Endometrium (tissue), 2 donors: ENCODE data around the gene ABCA13.

Experiments
- FAIRE-seq: peaks from 2 replicates; lab custom pipeline; 2012; peaks lifted over from hg19 to GRCh38; lab: Jason Lieb, UNC
- donor health status: control.
- donor health status: control.

ABCA13 gene

GRCh38 chr7:48637382-48637781, 466.1 kb downstream of the ABCA13 start:
- no peak for FAIRE-seq

- no peak for FAIRE-seq
These were observed 466.8 kb downstream of the ABCA13 start for GRCh38 chr7:48638041-48638440.

- FAIRE-seq = no peak
These were observed 472.3 kb downstream of the ABCA13 start for GRCh38 chr7:48643431-48644013.

- no peak for FAIRE-seq
These were observed 486.9 kb downstream of the ABCA13 start for GRCh38 chr7:48658138-48658537.

- FAIRE-seq = peak; percentile 57
These were observed 489.1 kb downstream of the ABCA13 start for GRCh38 chr7:48660306-48660870.

GRCh38 chr7:48664241-48664640, 493.0 kb downstream of the ABCA13 start:
- FAIRE-seq = no peak

- FAIRE-seq = no peak
These were observed 494.3 kb downstream of the ABCA13 start for GRCh38 chr7:48665353-48666135.

GRCh38 chr7:48667407-48667806, 496.1 kb downstream of the ABCA13 start:
- no peak for FAIRE-seq

GRCh38 chr7:48671656-48672055, 500.4 kb downstream of the ABCA13 start:
- FAIRE-seq = no peak

GRCh38 chr7:48681006-48681405, 509.7 kb downstream of the ABCA13 start:
- FAIRE-seq = no peak

- FAIRE-seq = no peak
These were observed 520.5 kb downstream of the ABCA13 start for GRCh38 chr7:48691788-48692187.
